ENCODE measurements around the gene MTFP1.
A peak's percentile ranks its signal among the peaks of the same experiment; 100 is the strongest.

MTFP1 gene

DNA sequence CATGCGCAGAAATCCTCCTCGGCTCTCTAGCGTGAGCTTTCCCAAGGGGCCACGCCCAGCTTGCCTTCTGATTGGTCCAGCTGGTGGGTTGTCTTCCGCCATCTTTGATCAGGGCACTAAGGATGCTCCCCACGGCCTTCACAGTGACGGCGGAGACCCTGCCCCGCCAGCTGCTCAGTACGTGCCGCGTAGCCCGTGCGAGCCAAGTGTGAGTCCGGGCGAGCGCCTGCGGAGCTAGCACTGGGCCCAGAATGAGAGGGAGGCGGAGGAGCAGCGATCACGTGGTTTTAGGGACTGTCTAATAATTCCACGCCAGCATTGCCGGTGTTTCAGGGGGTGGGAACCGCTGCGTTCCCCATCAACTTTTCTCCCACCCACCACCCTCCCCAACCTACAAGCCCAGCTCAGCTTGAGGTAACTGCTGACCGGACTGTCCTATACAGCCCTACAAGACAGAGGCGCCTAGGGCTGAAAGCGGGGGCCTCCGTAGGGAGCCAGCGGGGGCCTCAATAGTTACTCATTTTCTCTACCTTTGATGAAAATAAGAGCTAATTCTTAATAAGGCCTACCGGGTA is 1.5 kb upstream of the MTFP1 start:
- peak; percentile 92 to 98 for DNase-seq (ENCODE audit: low read depth in 1 of 2, low spot score in 1 of 2)
- in situ Hi-C loops (cut with HindIII; ENCODE audit: low pct_unique_long_range_greater_than_20kb, low sequenced_read_pairs) = no loop called here
- TF ChIP-seq JUND (IDR thresholded peaks at IDR 0.05; ENCODE audit: low read depth) = no peak

DNA sequence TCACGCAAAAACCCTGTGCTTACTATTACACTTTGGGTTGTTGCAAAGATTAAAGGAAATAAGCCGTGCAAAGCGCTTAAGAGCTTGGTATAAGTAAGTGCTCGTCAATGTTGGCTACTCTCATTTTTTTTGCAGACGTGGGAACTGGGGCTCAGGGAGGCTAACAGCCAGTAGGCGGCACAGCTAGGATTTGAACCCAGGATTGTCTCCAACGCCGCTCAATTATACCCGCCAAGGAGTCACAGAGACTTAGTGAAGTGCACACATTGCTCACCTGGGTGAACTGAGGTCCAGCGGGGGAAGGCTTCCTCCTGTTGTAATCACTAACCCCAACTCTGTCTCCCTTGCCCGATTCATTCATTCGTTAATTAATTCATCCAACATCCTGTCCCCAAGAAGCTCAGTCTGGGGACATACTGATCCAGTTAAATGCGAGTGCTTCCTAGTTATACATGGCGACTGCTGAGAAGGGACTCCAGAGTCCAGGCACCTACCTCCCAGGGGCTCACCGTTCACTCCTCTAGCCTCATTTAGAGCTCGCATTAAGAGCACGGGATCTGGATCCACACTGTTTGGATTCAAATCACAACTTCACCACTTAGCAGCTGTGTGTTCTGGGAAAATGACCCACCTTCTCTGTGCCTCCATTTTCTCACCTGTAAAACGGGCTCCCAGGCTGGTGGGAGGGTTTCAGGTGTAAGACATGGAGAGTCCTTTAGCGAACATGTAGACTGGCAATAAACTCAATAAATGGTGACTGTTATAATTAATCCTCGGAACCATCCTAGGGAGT is 838 bp upstream of the MTFP1 start:
- no peak for TF ChIP-seq JUND (IDR thresholded peaks at IDR 0.05; ENCODE audit: low read depth)
- in situ Hi-C loops (cut with HindIII; ENCODE audit: low pct_unique_long_range_greater_than_20kb, low sequenced_read_pairs) = no loop called here

DNA sequence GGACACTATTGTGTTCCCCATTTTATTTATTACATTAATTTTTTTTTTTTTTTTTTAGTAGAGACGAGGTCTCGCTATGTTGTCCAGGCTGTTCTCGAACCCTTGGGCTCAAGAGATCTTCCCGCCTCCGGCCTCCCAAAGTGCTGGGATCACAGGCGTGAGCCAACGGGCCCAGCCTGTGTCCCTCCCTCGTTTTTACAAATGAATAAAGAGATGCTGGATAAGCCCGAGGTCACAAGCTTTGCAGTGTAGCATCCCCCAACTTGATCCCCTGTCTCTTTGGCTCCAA is 297 bp upstream of the MTFP1 start:
- DNase-seq (ENCODE audit: low read depth in 1 of 2, low spot score in 1 of 2) = no peak

More for the DNA sequence above, 838 bp upstream of the MTFP1 start:
- DNase-seq (ENCODE audit: low read depth in 1 of 2, low spot score in 1 of 2) = peak in 1 of 2 experiments; percentile 35

DNA sequence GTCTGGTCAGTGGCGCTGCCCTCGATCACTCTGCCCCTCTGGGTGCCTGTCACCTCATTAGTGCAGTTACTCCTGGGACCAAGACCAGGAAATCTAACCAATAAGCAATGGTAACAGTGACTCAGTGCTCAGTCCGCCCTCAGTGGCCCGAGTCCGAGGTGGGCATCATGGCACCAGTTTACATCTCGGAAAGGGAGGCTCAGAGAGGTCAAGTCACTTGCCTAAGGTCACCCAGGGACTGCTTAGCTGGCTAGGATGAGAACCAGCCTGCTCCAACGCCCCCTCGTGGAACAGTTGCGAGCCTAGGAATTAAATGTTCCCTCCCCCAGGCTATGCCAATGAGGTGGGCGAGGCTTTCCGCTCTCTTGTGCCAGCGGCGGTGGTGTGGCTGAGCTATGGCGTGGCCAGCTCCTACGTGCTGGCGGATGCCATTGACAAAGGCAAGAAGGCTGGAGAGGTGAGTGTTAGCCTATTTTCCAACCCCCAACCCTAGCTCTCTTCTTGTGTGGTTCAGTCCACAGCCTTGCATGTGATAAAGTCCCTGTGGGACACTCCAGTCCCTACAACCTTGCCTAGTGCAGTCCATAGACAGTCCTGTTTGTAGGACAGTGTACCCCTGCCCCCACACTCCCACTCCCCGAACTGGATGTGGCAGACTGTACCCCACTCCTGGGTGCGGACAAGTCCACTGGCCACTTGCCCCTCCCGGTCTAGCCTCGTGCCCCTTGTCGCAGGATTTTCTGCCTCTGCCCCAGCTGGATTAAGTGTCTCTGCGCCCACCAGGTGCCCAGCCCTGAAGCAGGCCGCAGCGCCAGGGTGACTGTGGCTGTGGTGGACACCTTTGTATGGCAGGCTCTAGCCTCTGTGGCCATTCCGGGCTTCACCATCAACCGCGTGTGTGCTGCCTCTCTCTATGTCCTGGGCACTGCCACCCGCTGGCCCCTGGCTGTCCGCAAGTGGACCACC is 1.1 kb downstream of the MTFP1 start:
- in situ Hi-C loops (cut with HindIII; ENCODE audit: low pct_unique_long_range_greater_than_20kb, low sequenced_read_pairs) = no loop called here
- TF ChIP-seq JUND (IDR thresholded peaks at IDR 0.05; ENCODE audit: low read depth) = no peak
- DNase-seq (ENCODE audit: low read depth in 1 of 2, low spot score in 1 of 2) = peak; percentile 43 to 78

More for the DNA sequence above, 297 bp upstream of the MTFP1 start:
- TF ChIP-seq JUND (IDR thresholded peaks at IDR 0.05; ENCODE audit: low read depth) = no peak
- in situ Hi-C loops (cut with HindIII; ENCODE audit: low pct_unique_long_range_greater_than_20kb, low sequenced_read_pairs) = no loop called here

DNA sequence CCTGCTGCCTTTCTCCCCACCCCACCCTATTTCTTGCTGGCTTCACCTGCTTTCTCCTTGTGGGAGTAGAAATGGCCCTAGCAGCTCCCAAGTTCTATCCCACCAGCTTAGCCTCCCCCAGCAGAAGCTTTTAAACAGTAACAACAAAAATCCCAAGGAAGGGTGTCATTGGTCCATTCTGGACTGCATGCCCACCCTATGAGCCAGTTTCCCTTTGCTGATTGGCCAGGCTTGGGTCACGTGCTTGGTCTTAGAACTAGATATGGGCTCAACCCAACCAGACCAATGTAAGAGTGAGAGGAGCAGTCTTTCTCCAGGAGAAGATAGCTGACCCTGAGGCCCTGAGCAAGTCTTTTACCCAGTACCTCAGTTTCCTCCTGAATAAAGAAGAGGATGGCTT is 2.3 kb downstream of the MTFP1 start:
- no peak for TF ChIP-seq JUND (IDR thresholded peaks at IDR 0.05; ENCODE audit: low read depth)
- in situ Hi-C loops (cut with HindIII; ENCODE audit: low pct_unique_long_range_greater_than_20kb, low sequenced_read_pairs) = no loop called here
- no peak for DNase-seq (ENCODE audit: low read depth in 1 of 2, low spot score in 1 of 2)

DNA sequence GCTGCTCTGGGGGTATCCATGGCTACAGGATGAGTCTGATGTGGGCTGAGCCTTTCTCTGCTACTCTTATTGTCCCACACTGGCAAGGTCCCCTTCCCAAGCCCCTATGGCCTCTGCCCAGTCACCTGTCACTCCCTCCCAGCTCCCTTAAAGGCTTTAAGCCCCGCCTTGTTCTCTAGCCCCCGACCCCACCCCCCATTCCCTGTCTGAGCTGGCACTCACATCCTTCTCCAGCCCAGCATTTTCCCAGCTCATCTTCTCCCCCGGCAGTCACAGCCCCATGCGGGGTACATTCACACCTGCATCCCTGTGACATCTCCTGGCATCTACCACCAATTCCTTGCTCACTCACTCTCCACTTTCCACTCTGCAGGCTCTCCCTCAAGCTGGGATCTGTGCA is 4.3 kb downstream of the MTFP1 start:
- DNase-seq (ENCODE audit: low read depth in 1 of 2, low spot score in 1 of 2) = no peak
- TF ChIP-seq JUND (IDR thresholded peaks at IDR 0.05; ENCODE audit: low read depth) = no peak
- in situ Hi-C loops (cut with HindIII; ENCODE audit: low pct_unique_long_range_greater_than_20kb, low sequenced_read_pairs) = no loop called here

DNA sequence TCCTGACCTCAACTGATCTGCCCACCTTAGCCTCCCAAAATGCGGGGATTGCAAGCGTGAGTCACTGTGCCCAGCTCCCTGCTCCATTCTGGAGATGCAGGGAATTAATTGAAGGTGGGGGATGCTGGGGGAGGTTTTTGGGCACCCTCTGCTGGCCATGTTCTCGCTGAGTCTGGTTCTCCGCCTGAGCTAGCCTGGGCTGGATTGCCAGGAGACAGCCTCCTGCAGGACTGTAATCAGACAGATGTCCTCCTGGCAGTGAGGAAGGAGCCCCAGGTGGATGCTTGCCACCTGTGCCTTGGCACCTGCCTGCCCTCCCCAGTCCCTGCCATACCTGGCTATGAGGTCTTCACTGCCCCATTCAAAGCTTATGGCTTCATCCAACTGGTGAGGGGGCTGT is 5.4 kb downstream of the MTFP1 start:
- peak in 1 of 2 experiments; percentile 10 for DNase-seq (ENCODE audit: low read depth in 1 of 2, low spot score in 1 of 2)
- TF ChIP-seq JUND (IDR thresholded peaks at IDR 0.05; ENCODE audit: low read depth) = no peak

DNA sequence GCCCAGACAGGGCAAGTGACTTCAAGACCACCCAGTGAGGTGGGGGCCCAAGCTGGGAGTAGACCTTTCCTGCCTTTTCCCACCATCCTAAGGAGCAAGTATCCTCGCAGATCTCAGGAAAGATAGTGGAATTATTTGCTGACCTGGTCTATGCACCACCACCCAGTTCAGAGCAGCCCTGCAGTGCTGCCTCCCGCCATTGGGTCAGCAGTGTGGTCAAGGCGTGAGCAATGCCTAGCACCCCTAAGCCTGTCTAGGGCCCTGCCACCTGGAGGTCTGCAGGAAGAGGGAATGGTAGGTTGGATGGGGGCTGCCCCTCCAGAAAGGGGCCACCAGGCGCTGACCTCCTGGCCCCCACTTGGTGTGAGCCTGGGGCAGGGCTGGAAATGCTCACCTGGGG is 6.5 kb downstream of the MTFP1 start:
- TF ChIP-seq JUND (IDR thresholded peaks at IDR 0.05; ENCODE audit: low read depth) = no peak
- in situ Hi-C loops (cut with HindIII; ENCODE audit: low pct_unique_long_range_greater_than_20kb, low sequenced_read_pairs) = no loop called here
- no peak for DNase-seq (ENCODE audit: low read depth in 1 of 2, low spot score in 1 of 2)

More for the DNA sequence above, 5.4 kb downstream of the MTFP1 start:
- in situ Hi-C loops (cut with HindIII; ENCODE audit: low pct_unique_long_range_greater_than_20kb, low sequenced_read_pairs) = no loop called here

DNA sequence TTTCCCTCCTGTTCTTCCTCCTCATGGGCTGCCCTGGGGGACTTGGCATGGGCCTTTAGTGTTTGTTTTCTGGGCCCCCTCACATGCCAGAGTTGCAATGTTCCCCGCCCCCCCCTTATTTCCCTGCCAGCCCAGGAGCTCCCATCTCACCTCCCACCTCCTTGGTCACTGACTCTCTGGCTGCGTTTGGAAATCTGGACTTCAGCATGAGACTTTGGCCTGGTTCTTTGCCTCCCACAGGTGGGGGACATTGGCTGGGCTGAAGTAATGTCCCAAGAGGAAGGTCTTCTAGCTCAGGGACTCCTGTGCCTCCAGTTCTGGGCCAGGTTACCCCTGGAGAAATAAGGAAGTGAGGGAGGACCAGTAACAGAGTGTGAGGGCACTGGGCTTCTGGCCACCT is 7.0 kb downstream of the MTFP1 start:
- DNase-seq (ENCODE audit: low read depth in 1 of 2, low spot score in 1 of 2) = no peak
- in situ Hi-C loops (cut with HindIII; ENCODE audit: low pct_unique_long_range_greater_than_20kb, low sequenced_read_pairs) = no loop called here
- no peak for TF ChIP-seq JUND (IDR thresholded peaks at IDR 0.05; ENCODE audit: low read depth)

DNA sequence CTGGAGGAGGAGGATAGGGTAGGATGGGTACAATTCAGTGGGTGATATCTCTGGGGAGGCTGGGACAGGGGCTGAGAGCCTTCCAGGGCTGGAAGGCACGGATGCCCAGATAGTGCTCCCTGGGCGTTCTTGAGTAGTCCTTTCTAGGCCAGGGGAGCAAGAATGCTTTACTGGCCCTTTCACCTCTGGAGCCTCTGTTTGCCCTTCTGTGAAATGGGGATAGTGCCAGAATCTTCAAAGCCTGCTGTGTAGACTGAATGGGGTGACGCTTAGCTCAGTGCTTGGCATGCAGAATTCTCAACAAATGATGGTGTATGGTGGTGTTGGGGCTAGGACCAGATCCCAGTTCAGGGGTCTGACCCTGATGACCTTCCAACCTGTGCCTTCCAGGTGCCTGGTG is 7.7 kb downstream of the MTFP1 start:
- in situ Hi-C loops (cut with HindIII; ENCODE audit: low pct_unique_long_range_greater_than_20kb, low sequenced_read_pairs) = no loop called here
- TF ChIP-seq JUND (IDR thresholded peaks at IDR 0.05; ENCODE audit: low read depth) = no peak
- no peak for DNase-seq (ENCODE audit: low read depth in 1 of 2, low spot score in 1 of 2)

DNA sequence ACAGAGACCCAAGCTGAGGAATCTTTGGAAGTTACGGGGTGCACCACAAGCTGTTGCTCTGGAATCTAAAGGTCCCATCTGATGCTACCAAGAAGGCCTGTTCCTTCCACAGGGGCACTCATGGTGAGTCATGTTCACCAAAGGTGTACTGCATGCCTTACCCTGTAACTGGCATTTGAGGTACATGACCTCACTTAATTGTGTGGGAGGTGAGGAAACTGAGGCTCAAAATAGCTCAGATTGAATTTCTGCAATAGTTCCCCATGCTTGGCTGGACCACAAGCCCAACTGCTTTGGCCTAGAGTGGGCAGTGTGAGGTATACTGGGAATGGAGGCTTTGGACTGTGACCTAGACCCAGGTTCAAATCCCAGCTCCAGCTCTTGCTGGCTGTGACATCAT is 8.2 kb downstream of the MTFP1 start:
- in situ Hi-C loops (cut with HindIII; ENCODE audit: low pct_unique_long_range_greater_than_20kb, low sequenced_read_pairs) = no loop called here
- TF ChIP-seq JUND (IDR thresholded peaks at IDR 0.05; ENCODE audit: low read depth) = no peak
- no peak for DNase-seq (ENCODE audit: low read depth in 1 of 2, low spot score in 1 of 2)

DNA sequence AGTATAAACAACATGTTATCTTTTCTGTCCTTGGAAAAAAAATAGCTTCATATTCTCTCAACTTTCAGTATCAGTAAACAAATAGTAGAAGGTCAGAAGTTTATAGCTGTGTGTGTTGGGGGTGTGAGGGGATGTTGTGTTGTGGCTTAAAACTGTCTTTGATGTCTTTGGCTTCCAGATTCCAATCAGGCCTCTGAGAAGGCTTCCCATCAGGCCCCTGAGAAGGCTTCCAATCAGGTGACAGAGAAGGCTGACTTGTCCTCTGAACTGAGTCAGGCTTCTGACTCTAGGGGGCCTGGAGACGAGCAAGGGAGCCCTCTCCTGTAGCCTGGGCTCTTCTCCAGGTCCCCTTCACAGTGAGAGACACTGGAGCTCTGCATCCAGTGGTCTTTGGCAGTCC is 9.3 kb downstream of the MTFP1 start:
- no peak for TF ChIP-seq JUND (IDR thresholded peaks at IDR 0.05; ENCODE audit: low read depth)
- no peak for DNase-seq (ENCODE audit: low read depth in 1 of 2, low spot score in 1 of 2)
- in situ Hi-C loops (cut with HindIII; ENCODE audit: low pct_unique_long_range_greater_than_20kb, low sequenced_read_pairs) = no loop called here

DNA sequence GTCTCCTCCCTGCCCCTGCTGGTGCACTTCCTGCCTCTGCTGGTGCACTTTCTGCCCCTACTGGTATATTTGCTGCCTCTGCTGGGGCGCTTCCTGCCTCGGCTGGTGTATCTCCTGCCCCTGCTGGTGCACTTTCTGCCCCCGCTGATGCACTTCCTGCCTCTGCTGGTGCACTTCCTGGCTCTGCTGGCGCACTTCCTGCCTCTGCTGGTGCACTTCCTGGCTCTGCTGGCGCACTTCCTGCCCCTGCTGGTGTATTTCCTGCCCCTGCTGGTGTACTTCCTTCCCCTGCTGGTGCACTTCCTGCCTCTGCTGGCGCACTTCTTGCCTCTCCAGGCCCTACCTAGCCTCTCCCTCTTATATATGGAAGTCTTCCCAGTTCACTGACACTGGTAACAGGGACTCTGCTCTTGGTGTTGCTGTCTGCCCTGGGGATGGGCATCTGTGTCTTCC is 10.1 kb downstream of the MTFP1 start:
- in situ Hi-C loops (cut with HindIII; ENCODE audit: low pct_unique_long_range_greater_than_20kb, low sequenced_read_pairs) = no loop called here
- TF ChIP-seq JUND (IDR thresholded peaks at IDR 0.05; ENCODE audit: low read depth) = no peak
- no peak for DNase-seq (ENCODE audit: low read depth in 1 of 2, low spot score in 1 of 2)
